HEK293 (cell line): ENCODE measurements around the gene MYOD1.

Experiments used
- CTCF ChIA-PET: fragments of 350-600 bp; formaldehyde crosslinking; extraction: SDS; loops from one replicate; lab custom pipeline; 2021; ENCODE audit warnings: antibody characterized with exemption; lab: Yijun Ruan, JAX
- POLR2A ChIA-PET: fragments of 300-600 bp; formaldehyde crosslinking; extraction: SDS; loops from one replicate; lab custom pipeline; 2020; ENCODE audit warnings: antibody characterized with exemption, inconsistent platforms; lab: Yijun Ruan, JAX
- H3K27ac ChIP-seq: fragments of 200-500 bp; sonication (Bioruptor generic); 2 replicates; pipeline ENCODE4 v1.5.1; 2014; ENCODE audit warnings: low read depth, low read length, control low read depth, inconsistent platforms; ENCODE audit errors: extremely low read depth
- H3K36me3 ChIP-seq, 2 experiments: fragments of 200-500 bp in 1 of 2; sonication (Bioruptor generic) in 1 of 2; 1 replicate in 1 of 2; 2 replicates in 1 of 2; pipeline ENCODE4 v1.5.1; 2014 to 2017; ENCODE audit warnings: inconsistent platforms in 2 of 2, low read length in 2 of 2; ENCODE audit not compliant: control insufficient read depth in 2 of 2, insufficient read depth in 1 of 2
- H3K4me1 ChIP-seq: fragments of 200-500 bp; sonication (Bioruptor generic); 2 replicates; pipeline ENCODE4 v1.5.1; 2014; ENCODE audit warnings: mild to moderate bottlenecking, low read length, inconsistent platforms; ENCODE audit not compliant: control insufficient read depth, insufficient read depth
- H3K4me3 ChIP-seq: 2 replicates; pipeline ENCODE4 v1.5.1; 2011; ENCODE audit warnings: low read depth, mild to moderate bottlenecking, control low read depth, low read length, moderate library complexity
- H3K9me3 ChIP-seq: fragments of 200-500 bp; sonication (Bioruptor generic); 2 replicates; pipeline ENCODE4 v1.5.1; 2014; ENCODE audit warnings: low read depth, low read length, inconsistent platforms; ENCODE audit not compliant: control insufficient read depth, insufficient read depth
- GLI2 ChIP-seq: fragments of 450-650 bp; formaldehyde crosslinking; IDR thresholded peaks from 2 replicates; pipeline ENCODE4; 2017; ENCODE audit warnings: missing biosample characterization, missing genetic modification characterization, low read depth, borderline replicate concordance
- GLIS1 ChIP-seq: fragments of 450-650 bp; formaldehyde crosslinking; IDR thresholded peaks from 2 replicates; pipeline ENCODE4 v1.5.1; 2016; ENCODE audit warnings: missing biosample characterization, missing genetic modification characterization
- KLF10 ChIP-seq: fragments of 450-650 bp; IDR thresholded peaks from 2 replicates; pipeline ENCODE4 v1.5.1; 2018; ENCODE audit warnings: missing biosample characterization, mild to moderate bottlenecking, missing genetic modification characterization
- KLF16 ChIP-seq: fragments of 450-650 bp; formaldehyde crosslinking; IDR thresholded peaks from 2 replicates; pipeline ENCODE4 v1.5.1; 2017; ENCODE audit warnings: missing biosample characterization, missing genetic modification characterization
- MYNN ChIP-seq: fragments of 450-650 bp; formaldehyde crosslinking; IDR thresholded peaks from 2 replicates; pipeline ENCODE4 v1.5.1; 2016; ENCODE audit warnings: missing biosample characterization, missing genetic modification characterization, borderline replicate concordance
- OSR2 ChIP-seq: fragments of 450-650 bp; formaldehyde crosslinking; IDR thresholded peaks from 2 replicates; pipeline ENCODE4 v1.5.1; 2016; ENCODE audit warnings: missing biosample characterization, missing genetic modification characterization
- PRDM10 ChIP-seq: fragments of 450-650 bp; formaldehyde crosslinking; IDR thresholded peaks from 2 replicates; pipeline ENCODE4 v1.5.1; 2016; ENCODE audit warnings: missing biosample characterization, missing genetic modification characterization
- YY2 ChIP-seq: fragments of 450-650 bp; formaldehyde crosslinking; IDR thresholded peaks from 2 replicates; pipeline ENCODE4 v1.5.1; 2016; ENCODE audit warnings: missing biosample characterization, missing genetic modification characterization
- ZBTB20 ChIP-seq: fragments of 450-650 bp; formaldehyde crosslinking; IDR thresholded peaks from 2 replicates; pipeline ENCODE4 v1.5.1; 2016; ENCODE audit warnings: missing biosample characterization, missing genetic modification characterization
- ZBTB8A ChIP-seq: fragments of 450-650 bp; formaldehyde crosslinking; IDR thresholded peaks from 2 replicates; pipeline ENCODE4 v1.5.1; 2016; ENCODE audit warnings: missing biosample characterization, missing genetic modification characterization
- ZFP3 ChIP-seq: fragments of 450-650 bp; formaldehyde crosslinking; IDR thresholded peaks from 2 replicates; pipeline ENCODE4 v1.5.1; 2016; ENCODE audit warnings: low read depth, missing biosample characterization, missing genetic modification characterization
- ZFP37 ChIP-seq: fragments of 450-650 bp; formaldehyde crosslinking; IDR thresholded peaks from 2 replicates; pipeline ENCODE4 v1.5.1; 2016; ENCODE audit warnings: missing biosample characterization, missing genetic modification characterization
- ZIC2 ChIP-seq: fragments of 450-650 bp; formaldehyde crosslinking; IDR thresholded peaks from 2 replicates; pipeline ENCODE4 v1.5.1; 2016; ENCODE audit warnings: missing biosample characterization, missing genetic modification characterization
- ZNF223 ChIP-seq: fragments of 450-650 bp; formaldehyde crosslinking; IDR thresholded peaks from 2 replicates; pipeline ENCODE4 v1.5.1; 2016; ENCODE audit warnings: missing biosample characterization, missing genetic modification characterization
- ZNF280D ChIP-seq: fragments of 450-650 bp; formaldehyde crosslinking; IDR thresholded peaks from 2 replicates; pipeline ENCODE4 v1.5.1; 2016; ENCODE audit warnings: missing biosample characterization, missing genetic modification characterization
- ZNF292 ChIP-seq: fragments of 450-650 bp; formaldehyde crosslinking; IDR thresholded peaks from 2 replicates; pipeline ENCODE4 v1.5.1; 2016; ENCODE audit warnings: low read depth, missing biosample characterization, missing genetic modification characterization, borderline replicate concordance
- ZNF335 ChIP-seq: fragments of 450-650 bp; formaldehyde crosslinking; conservative IDR thresholded peaks from 2 replicates; pipeline ENCODE4 v1.5.1; 2016; ENCODE audit warnings: missing biosample characterization, missing genetic modification characterization
- ZNF366 ChIP-seq: fragments of 450-650 bp; formaldehyde crosslinking; conservative IDR thresholded peaks from 2 replicates; pipeline ENCODE4 v1.5.1; 2016; ENCODE audit warnings: missing biosample characterization, missing genetic modification characterization
- ZNF426 ChIP-seq: fragments of 450-650 bp; formaldehyde crosslinking; IDR thresholded peaks from 2 replicates; pipeline ENCODE4 v1.5.1; 2017; ENCODE audit warnings: missing biosample characterization, missing genetic modification characterization, mild to moderate bottlenecking, inconsistent platforms, moderate library complexity
- ZNF544 ChIP-seq: fragments of 450-650 bp; formaldehyde crosslinking; IDR thresholded peaks from 2 replicates; pipeline ENCODE4 v1.5.0; 2017; ENCODE audit warnings: missing biosample characterization, missing genetic modification characterization
- ZNF549 ChIP-seq: fragments of 450-650 bp; IDR thresholded peaks from 2 replicates; pipeline ENCODE4 v1.5.1; 2018; ENCODE audit warnings: missing biosample characterization, missing genetic modification characterization, mild to moderate bottlenecking, inconsistent platforms, moderate library complexity
- ZNF560 ChIP-seq: fragments of 450-650 bp; formaldehyde crosslinking; IDR thresholded peaks from 2 replicates; pipeline ENCODE4 v1.5.1; 2017; ENCODE audit warnings: missing biosample characterization, missing genetic modification characterization, borderline replicate concordance
- ZNF670 ChIP-seq: fragments of 450-650 bp; formaldehyde crosslinking; IDR thresholded peaks from 2 replicates; pipeline ENCODE4 v1.5.1; 2016; ENCODE audit warnings: missing biosample characterization, missing genetic modification characterization, low read depth
- ZNF677 ChIP-seq: fragments of 450-650 bp; IDR thresholded peaks from 2 replicates; pipeline ENCODE4 v1.5.0; 2018; ENCODE audit warnings: missing biosample characterization, mild to moderate bottlenecking, missing genetic modification characterization, moderate library complexity
- ZNF837 ChIP-seq: fragments of 450-650 bp; formaldehyde crosslinking; IDR thresholded peaks from 2 replicates; pipeline ENCODE4 v1.5.1; 2016; ENCODE audit warnings: missing biosample characterization, missing genetic modification characterization
- TF ChIP-seq, protein P1 (sequence below): fragments of 450-650 bp; formaldehyde crosslinking; IDR thresholded peaks from 2 replicates; pipeline ENCODE4 v1.5.0; 2017; ENCODE audit warnings: missing biosample characterization, missing genetic modification characterization, borderline replicate concordance
- TF ChIP-seq, protein P2 (sequence below): fragments of 450-650 bp; formaldehyde crosslinking; IDR thresholded peaks from 2 replicates; pipeline ENCODE4 v1.5.1; 2016; ENCODE audit warnings: missing biosample characterization, missing genetic modification characterization

The MYOD1 gene

DNA sequence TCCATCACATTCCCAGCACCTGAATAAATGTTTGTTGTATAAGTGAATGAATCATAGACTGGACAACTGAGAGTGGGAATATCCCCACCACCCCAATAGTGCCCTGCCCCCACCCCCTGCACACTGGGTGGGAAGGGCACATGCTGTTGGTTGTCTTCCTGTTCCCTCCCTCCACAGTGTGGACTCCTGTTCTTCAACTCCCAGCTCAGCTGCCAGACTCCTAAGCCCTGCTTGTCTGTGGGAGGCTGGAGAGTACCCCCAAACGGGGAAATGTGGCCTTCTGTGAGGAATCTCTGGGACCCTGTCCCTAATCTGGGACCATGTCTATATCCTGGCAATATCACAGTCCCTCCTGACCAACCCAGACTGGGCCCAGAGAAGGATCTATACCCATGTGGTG, 5.5 kb upstream of the MYOD1 start:
- TF ChIP-seq KLF10: no peak
- TF ChIP-seq, protein P1, sequence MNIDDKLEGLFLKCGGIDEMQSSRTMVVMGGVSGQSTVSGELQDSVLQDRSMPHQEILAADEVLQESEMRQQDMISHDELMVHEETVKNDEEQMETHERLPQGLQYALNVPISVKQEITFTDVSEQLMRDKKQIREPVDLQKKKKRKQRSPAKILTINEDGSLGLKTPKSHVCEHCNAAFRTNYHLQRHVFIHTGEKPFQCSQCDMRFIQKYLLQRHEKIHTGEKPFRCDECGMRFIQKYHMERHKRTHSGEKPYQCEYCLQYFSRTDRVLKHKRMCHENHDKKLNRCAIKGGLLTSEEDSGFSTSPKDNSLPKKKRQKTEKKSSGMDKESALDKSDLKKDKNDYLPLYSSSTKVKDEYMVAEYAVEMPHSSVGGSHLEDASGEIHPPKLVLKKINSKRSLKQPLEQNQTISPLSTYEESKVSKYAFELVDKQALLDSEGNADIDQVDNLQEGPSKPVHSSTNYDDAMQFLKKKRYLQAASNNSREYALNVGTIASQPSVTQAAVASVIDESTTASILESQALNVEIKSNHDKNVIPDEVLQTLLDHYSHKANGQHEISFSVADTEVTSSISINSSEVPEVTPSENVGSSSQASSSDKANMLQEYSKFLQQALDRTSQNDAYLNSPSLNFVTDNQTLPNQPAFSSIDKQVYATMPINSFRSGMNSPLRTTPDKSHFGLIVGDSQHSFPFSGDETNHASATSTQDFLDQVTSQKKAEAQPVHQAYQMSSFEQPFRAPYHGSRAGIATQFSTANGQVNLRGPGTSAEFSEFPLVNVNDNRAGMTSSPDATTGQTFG (tag by site-specific recombination): no peak
- no peak for TF ChIP-seq ZNF560 (tag by site-specific recombination)
- no peak for TF ChIP-seq ZNF549 (tag by site-specific recombination)
- TF ChIP-seq ZIC2: no peak
- no peak for TF ChIP-seq ZNF670 (tag by site-specific recombination)
- TF ChIP-seq ZNF280D (tag by site-specific recombination): no peak
- TF ChIP-seq ZNF544 (tag by site-specific recombination): no peak
- TF ChIP-seq KLF16 (tag by site-specific recombination): no peak
- TF ChIP-seq YY2 (tag by site-specific recombination): no peak
- TF ChIP-seq, protein P2, sequence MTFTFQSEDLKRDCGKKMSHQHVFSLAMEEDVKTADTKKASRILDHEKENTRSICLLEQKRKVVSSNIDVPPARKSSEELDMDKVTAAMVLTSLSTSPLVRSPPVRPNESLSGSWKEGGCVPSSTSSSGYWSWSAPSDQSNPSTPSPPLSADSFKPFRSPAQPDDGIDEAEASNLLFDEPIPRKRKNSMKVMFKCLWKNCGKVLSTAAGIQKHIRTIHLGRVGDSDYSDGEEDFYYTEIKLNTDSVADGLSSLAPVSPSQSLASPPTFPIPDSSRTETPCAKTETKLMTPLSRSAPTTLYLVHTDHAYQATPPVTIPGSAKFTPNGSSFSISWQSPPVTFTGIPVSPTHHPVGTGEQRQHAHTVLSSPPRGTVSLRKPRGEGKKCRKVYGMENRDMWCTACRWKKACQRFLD (tag by site-specific recombination): no peak
- TF ChIP-seq ZNF366: no peak
- no peak for TF ChIP-seq ZBTB8A (tag by site-specific recombination)
- no peak for TF ChIP-seq GLIS1 (tag by site-specific recombination)
- no peak for TF ChIP-seq ZNF292 (tag by site-specific recombination)
- no peak for TF ChIP-seq ZFP37 (tag by site-specific recombination)
- TF ChIP-seq ZNF335 (tag by site-specific recombination): no peak
- no peak for TF ChIP-seq MYNN (tag by site-specific recombination)
- ChIA-PET POLR2A (no interaction called here), CTCF (interaction anchor here (0.7 to 1.6 kb wide), 2 partner anchors 113 to 1953 kb away, joined by 3 to 4 read pairs; no protein-coding TSS in a partner anchor)
- Histone ChIP-seq H3K36me3 (no peaks in the 10 kb centered on the region), H3K9me3 (no peaks in the 10 kb centered on the region), H3K4me1 (no peaks in the 10 kb centered on the region), H3K27ac (no peak overlapping the region), H3K4me3 (no peak overlapping the region)

DNA sequence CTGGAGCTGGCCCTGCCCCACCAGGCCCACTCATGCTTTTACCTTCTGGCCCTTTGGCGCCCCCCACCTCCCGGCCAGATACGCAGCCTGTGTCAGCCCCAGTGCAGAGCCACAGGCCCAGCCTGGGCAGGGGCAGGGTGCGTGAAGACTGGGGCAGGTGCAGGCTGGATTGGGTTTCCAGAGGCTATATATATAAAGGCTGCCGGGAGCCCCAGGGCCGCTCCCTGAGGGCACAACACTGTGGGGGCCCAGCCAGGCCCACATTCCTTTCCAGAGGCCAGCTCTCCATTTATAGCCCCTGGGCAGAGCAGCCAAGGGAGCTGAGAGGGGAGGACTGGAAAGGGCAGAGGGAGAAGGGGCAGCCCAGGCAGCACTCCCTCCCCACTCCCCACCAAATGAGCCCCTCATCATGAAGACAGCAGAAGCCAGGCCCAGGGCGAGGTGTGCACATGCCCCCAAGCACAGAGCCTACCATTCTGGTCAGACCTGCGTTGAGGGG, 5.0 kb upstream of the MYOD1 start:
- CTCF ChIA-PET: interaction anchor here (0.7 to 1.6 kb wide), 2 partner anchors 114 to 1954 kb away, joined by 3 to 4 read pairs; no protein-coding TSS in a partner anchor
- Histone ChIP-seq H3K4me3 (no peak overlapping the region), H3K4me1 (no peaks in the 10 kb centered on the region), H3K27ac (no peak overlapping the region), H3K36me3 (no peaks in the 10 kb centered on the region), H3K9me3 (no peaks in the 10 kb centered on the region)
- POLR2A ChIA-PET: no interaction called here
- TF ChIP-seq ZNF837 (tag by site-specific recombination) (no peak), OSR2 (tag by site-specific recombination) (no peak), ZNF223 (tag by site-specific recombination) (no peak), ZNF426 (no peak), ZFP37 (tag by site-specific recombination) (no peak), GLI2 (tag by site-specific recombination) (no peak), ZBTB20 (no peak), ZNF677 (no peak), PRDM10 (tag by site-specific recombination) (no peak), ZFP3 (tag by site-specific recombination) (no peak)
